HL-60 (cell line): ENCODE measurements around the gene SBK1.

Source experiments
- CTCF ChIP-seq: IDR thresholded peaks from one replicate; pipeline ENCODE4 v1.5.1; 2011; ENCODE audit warnings: low read length, control low read depth, inconsistent platforms; ENCODE audit not compliant: insufficient read depth
- POLR2AphosphoS5 ChIP-seq: IDR thresholded peaks from 2 replicates; pipeline ENCODE4 v1.6.1; 2012; ENCODE audit warnings: low read depth
- REST ChIP-seq: IDR thresholded peaks from 2 replicates; pipeline ENCODE4 v1.6.1; 2012; ENCODE audit warnings: low read depth; ENCODE audit not compliant: insufficient replicate concordance

- TF ChIP-seq POLR2AphosphoS5 (no peak), CTCF (no peak), REST (no peak)
Measured at GRCh38 chr16:28263305-28263704, 29.0 kb upstream of the SBK1 start.
